Neural cell (in vitro differentiated cells): ENCODE results near the gene KANSL3.

Experiments
- CTCF ChIP-seq: fragments of 450-650 bp; IDR thresholded peaks from 2 replicates; pipeline ENCODE4 v1.5.1; 2014; ENCODE audit warnings: antibody characterized with exemption, mild to moderate bottlenecking, moderate library complexity; ENCODE audit not compliant: poor library complexity, severe bottlenecking
- EP300 ChIP-seq: fragments of 450-650 bp; conservative IDR thresholded peaks from 2 replicates; pipeline ENCODE4 v1.6.1; 2014; ENCODE audit warnings: antibody characterized with exemption, mild to moderate bottlenecking, moderate library complexity; ENCODE audit not compliant: poor library complexity, severe bottlenecking
- EZH2 ChIP-seq: fragments of 200-600, 300-800 bp; shearing (Covaris generic), sonication (generic); IDR thresholded peaks from 2 replicates; pipeline ENCODE4 v1.6.1; 2014; ENCODE audit warnings: antibody characterized with exemption, low read length, borderline replicate concordance, mild to moderate bottlenecking; ENCODE audit not compliant: insufficient read depth, poor library complexity, severe bottlenecking
- MXI1 ChIP-seq: fragments of 450-650 bp; conservative IDR thresholded peaks from 2 replicates; pipeline ENCODE4 v1.6.1; 2014; ENCODE audit warnings: antibody characterized with exemption, mild to moderate bottlenecking; ENCODE audit not compliant: poor library complexity, severe bottlenecking
- REST ChIP-seq: IDR thresholded peaks from 2 replicates; pipeline ENCODE4 v1.6.1; 2012; ENCODE audit warnings: borderline replicate concordance
- TAF1 ChIP-seq: IDR thresholded peaks from 2 replicates; pipeline ENCODE4 v1.6.1; 2012; ENCODE audit warnings: low read depth

- TF ChIP-seq MXI1 = no peak
- no peak for TF ChIP-seq EZH2
- TF ChIP-seq CTCF = no peak
- no peak for TF ChIP-seq REST
- TF ChIP-seq EP300 = no peak
- TF ChIP-seq TAF1 = no peak
Measured at GRCh38 chr2:96687266-96687665, 49.2 kb upstream of the KANSL3 start.
